T-helper 1 cell treated with Interleukin-12 subunit alpha and Interleukin-12 subunit beta and Interleukin-4 antibody, amounts not matched to agents 30 μg/mL and 1 μg/mL, for 36 hours (primary cell): ENCODE data around the gene NOL11.
"Not testable (repeated sequence)": the region's sequence is repeated elsewhere in the genome, so short reads cannot be mapped to it uniquely, and the experiment has no call there.

Source experiments
- H3K27ac Mint-ChIP-seq: one replicate; pipeline ENCODE4 v1.8.0; 2021; ENCODE audit warnings: mild to moderate bottlenecking, mixed read lengths
- H3K27me3 Mint-ChIP-seq: one replicate; pipeline ENCODE4 v1.8.0; 2021; ENCODE audit warnings: low read depth, mixed read lengths
- H3K36me3 Mint-ChIP-seq: one replicate; pipeline ENCODE4 v1.8.0; 2021; ENCODE audit warnings: low read depth, mixed read lengths
- H3K4me1 Mint-ChIP-seq: one replicate; pipeline ENCODE4 v1.8.0; 2021; ENCODE audit warnings: low read depth, mixed read lengths
- H3K4me3 Mint-ChIP-seq: one replicate; pipeline ENCODE4 v1.8.0; 2021; ENCODE audit warnings: mild to moderate bottlenecking, moderate library complexity, mixed read lengths
- H3K9me3 Mint-ChIP-seq: one replicate; pipeline ENCODE4 v1.8.0; 2021; ENCODE audit warnings: mixed read lengths

NOL11 gene

GRCh38 chr17:67725807-67726206 lies 8.1 kb downstream of the NOL11 start:
- no peaks in the 10 kb centered on the region for H3K9me3 Mint-ChIP-seq
- H3K27me3 Mint-ChIP-seq, result no peaks in the 10 kb centered on the region
- H3K27ac Mint-ChIP-seq, result peak overlapping the region; percentile 73
- peaks cover 55% of the 10 kb centered on the region for H3K36me3 Mint-ChIP-seq
- no peak overlapping the region for H3K4me3 Mint-ChIP-seq
- H3K4me1 Mint-ChIP-seq, result peaks cover 9% of the 10 kb centered on the region

GRCh38 chr17:67727152-67728039 lies 9.7 kb downstream of the NOL11 start:
- H3K27ac Mint-ChIP-seq, H3K9me3 Mint-ChIP-seq, H3K27me3 Mint-ChIP-seq, H3K4me3 Mint-ChIP-seq: not testable (repeated sequence)
- Mint-ChIP-seq H3K4me1 (peaks cover 12% of the 10 kb centered on the region), H3K36me3 (peaks cover 54% of the 10 kb centered on the region)

DNA sequence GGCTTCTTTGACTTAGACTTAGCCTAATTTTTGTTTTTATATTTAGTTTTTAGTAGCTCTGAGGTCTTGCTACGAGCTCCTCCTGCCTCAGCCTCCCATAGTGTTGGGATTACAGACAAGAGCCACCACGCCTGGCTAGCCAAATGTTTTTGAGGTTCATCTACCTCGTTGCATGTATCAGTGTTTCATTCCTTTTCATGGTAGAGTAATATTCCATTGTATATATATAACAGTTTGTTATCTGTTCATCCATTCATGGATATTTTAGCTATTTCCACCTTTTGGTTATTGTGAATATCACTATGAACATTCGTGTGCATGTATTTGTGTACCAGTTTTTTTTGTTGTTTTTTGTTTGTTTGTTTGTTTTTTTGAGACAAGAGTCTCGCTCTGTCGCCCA lies 12.2 kb downstream of the NOL11 start:
- peaks cover 55% of the 10 kb centered on the region for H3K36me3 Mint-ChIP-seq
- H3K4me1 Mint-ChIP-seq, result peaks cover 16% of the 10 kb centered on the region
- no peak overlapping the region for H3K27ac Mint-ChIP-seq
- no peak overlapping the region for H3K4me3 Mint-ChIP-seq
- H3K27me3 Mint-ChIP-seq, result no peaks in the 10 kb centered on the region
- H3K9me3 Mint-ChIP-seq, result peaks cover 5% of the 10 kb centered on the region

- H3K9me3 Mint-ChIP-seq, result peaks cover 5% of the 10 kb centered on the region
Observed at GRCh38 chr17:67730731-67731130, 13.0 kb downstream of the NOL11 start.

GRCh38 chr17:67733449-67733848 lies 15.7 kb downstream of the NOL11 start:
- H3K4me3 Mint-ChIP-seq, result no peak overlapping the region
- no peak overlapping the region for H3K27ac Mint-ChIP-seq
- peaks cover 5% of the 10 kb centered on the region for H3K9me3 Mint-ChIP-seq
- peaks cover 12% of the 10 kb centered on the region for H3K4me1 Mint-ChIP-seq
- peaks cover 57% of the 10 kb centered on the region for H3K36me3 Mint-ChIP-seq
- H3K27me3 Mint-ChIP-seq, result no peaks in the 10 kb centered on the region

More at GRCh38 chr17:67730731-67731130, 13.0 kb downstream of the NOL11 start:
- Mint-ChIP-seq H3K27ac (no peak overlapping the region), H3K4me1 (peaks cover 13% of the 10 kb centered on the region), H3K27me3 (no peaks in the 10 kb centered on the region), H3K4me3 (no peak overlapping the region), H3K36me3 (peaks cover 49% of the 10 kb centered on the region)

DNA sequence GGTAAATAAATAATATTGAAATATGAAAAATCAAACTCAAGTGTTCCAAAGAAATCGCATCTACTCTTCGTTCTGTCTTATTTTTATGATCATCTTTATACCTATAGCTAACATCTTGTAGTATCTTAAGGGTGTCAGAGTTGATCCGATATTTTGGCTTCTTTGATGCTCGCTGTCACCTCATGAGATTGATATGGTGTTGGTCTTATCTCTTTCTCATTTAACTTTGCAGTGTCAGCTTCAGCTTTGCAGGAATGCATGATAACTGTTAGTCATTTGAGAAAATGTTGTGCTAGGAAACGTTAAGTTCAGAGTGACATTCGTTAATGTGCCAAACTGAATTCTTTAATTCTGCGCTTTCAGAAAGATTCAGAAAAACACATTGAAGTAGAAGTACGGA lies 19.4 kb downstream of the NOL11 start:
- no peak overlapping the region for H3K4me3 Mint-ChIP-seq
- H3K9me3 Mint-ChIP-seq, result no peaks in the 10 kb centered on the region
- peaks cover 38% of the 10 kb centered on the region for H3K36me3 Mint-ChIP-seq
- peaks cover 5% of the 10 kb centered on the region for H3K4me1 Mint-ChIP-seq
- H3K27ac Mint-ChIP-seq, result no peak overlapping the region
- no peaks in the 10 kb centered on the region for H3K27me3 Mint-ChIP-seq

GRCh38 chr17:67742025-67742424 lies 24.3 kb downstream of the NOL11 start:
- Mint-ChIP-seq H3K27ac (no peak overlapping the region), H3K4me3 (no peak overlapping the region), H3K4me1 (no peaks in the 10 kb centered on the region), H3K36me3 (peaks cover 26% of the 10 kb centered on the region), H3K9me3 (no peaks in the 10 kb centered on the region), H3K27me3 (no peaks in the 10 kb centered on the region)

DNA sequence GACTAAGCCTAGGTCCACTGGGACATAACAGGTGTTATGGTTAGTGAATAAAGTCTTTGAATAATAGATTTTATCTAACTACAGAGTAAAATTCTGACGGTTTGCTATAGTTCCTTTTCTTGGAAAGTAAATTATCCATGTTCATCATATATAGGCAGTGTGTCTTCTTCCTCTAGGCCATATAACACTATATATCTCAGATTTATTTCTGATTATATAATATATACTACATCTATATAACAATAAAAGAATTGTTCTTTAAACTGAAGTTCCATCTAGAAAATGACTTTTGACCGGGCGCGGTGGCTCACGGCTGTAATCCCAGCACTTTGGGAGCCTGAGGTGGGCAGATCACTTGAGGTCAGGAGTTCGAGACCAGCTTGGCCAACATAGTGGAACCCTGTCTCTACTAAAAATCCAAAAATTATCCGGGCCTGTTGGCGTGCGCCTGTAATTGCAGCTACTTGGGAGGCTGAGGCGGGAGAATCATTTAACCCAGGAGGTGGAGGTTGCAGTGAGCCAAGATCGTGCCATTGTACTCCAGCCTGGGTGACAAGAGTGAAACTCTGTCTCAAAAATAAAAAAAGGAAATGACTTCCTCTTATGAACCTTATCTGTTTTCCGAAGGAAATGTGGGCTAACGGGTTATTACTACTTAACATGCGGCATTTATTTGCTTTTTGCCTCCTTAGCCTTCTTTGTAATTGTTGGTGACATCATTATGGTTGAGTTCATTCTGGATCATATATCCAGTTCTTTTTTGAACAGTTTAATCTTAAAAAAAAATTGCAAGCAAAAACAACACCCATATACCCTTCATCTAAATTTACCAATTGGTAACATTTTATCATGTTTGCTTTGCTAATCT lies 29.2 kb downstream of the NOL11 start:
- H3K4me3 Mint-ChIP-seq, result no peak overlapping the region
- H3K27ac Mint-ChIP-seq, result no peak overlapping the region
- H3K27me3 Mint-ChIP-seq, result no peaks in the 10 kb centered on the region
- peaks cover 27% of the 10 kb centered on the region for H3K36me3 Mint-ChIP-seq
- H3K9me3 Mint-ChIP-seq, result no peaks in the 10 kb centered on the region
- no peaks in the 10 kb centered on the region for H3K4me1 Mint-ChIP-seq

- Mint-ChIP-seq H3K27ac (no peak overlapping the region), H3K4me3 (no peak overlapping the region), H3K36me3 (peaks cover 27% of the 10 kb centered on the region), H3K9me3 (no peaks in the 10 kb centered on the region), H3K27me3 (no peaks in the 10 kb centered on the region), H3K4me1 (no peaks in the 10 kb centered on the region)
Observed at GRCh38 chr17:67747681-67748235, 30.0 kb downstream of the NOL11 start.

GRCh38 chr17:67750067-67750466 lies 32.3 kb downstream of the NOL11 start:
- no peaks in the 10 kb centered on the region for H3K27me3 Mint-ChIP-seq
- no peak overlapping the region for H3K4me3 Mint-ChIP-seq
- H3K4me1 Mint-ChIP-seq, result no peaks in the 10 kb centered on the region
- H3K36me3 Mint-ChIP-seq, result peaks cover 20% of the 10 kb centered on the region
- no peaks in the 10 kb centered on the region for H3K9me3 Mint-ChIP-seq
- H3K27ac Mint-ChIP-seq, result no peak overlapping the region

DNA sequence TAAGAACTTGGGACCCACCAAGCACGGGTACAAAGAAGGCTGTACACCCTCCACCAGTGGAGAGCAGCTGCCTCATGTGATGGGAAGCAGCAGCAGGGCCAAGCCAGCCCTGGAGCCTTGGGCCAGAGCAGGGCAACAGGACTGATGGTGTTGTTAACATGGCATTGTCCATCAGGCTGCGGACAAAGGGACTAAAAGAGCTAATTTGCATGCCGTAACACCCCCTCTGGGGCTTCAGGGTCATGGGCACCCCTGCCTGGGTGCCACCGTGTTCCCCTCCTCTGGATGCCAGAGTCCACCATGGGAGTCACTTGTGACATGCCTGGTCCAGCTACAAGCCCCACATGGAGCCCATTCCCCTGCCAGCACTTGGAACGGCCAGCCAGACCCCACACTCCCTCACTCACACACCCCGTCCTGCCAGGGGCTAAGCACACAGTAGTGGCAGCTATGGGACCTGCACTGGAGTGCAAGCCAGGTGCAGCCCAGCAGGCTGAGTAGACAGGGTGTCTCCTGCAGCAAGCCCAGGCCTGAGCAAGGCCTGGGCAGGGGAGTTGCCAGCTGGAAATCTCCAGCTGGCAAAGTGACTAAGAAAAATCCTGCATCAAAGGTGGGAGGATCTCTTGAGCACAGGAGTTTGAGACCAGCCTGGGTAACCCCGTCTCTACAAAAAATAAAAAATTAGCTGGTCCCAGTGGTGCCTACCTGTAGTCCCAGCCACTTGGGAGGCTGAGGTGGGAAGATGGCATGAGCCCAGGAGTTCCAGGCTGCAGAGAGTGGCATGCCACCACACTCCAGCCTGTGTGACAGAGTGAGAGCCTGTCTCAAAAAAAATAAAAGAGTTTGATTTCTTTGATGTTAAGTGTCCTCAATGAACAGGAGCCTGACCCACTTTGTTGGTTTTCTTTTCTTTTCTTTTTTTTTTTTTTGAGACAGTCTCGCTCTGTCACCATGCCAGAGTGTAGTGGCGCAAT lies 33.7 kb downstream of the NOL11 start:
- no peak overlapping the region for H3K4me3 Mint-ChIP-seq
- peaks cover 20% of the 10 kb centered on the region for H3K36me3 Mint-ChIP-seq
- H3K9me3 Mint-ChIP-seq, result no peaks in the 10 kb centered on the region
- H3K27me3 Mint-ChIP-seq, result no peaks in the 10 kb centered on the region
- H3K27ac Mint-ChIP-seq, result no peak overlapping the region
- H3K4me1 Mint-ChIP-seq, result no peaks in the 10 kb centered on the region

GRCh38 chr17:67752160-67752559 lies 34.4 kb downstream of the NOL11 start:
- H3K4me1 Mint-ChIP-seq, result not testable (repeated sequence)
- peaks cover 20% of the 10 kb centered on the region for H3K36me3 Mint-ChIP-seq

GRCh38 chr17:67753026-67753425 lies 35.3 kb downstream of the NOL11 start:
- Mint-ChIP-seq H3K27me3 (no peaks in the 10 kb centered on the region), H3K36me3 (peaks cover 12% of the 10 kb centered on the region), H3K27ac (no peak overlapping the region), H3K4me3 (no peak overlapping the region), H3K4me1 (no peaks in the 10 kb centered on the region), H3K9me3 (no peaks in the 10 kb centered on the region)

More at GRCh38 chr17:67752160-67752559, 34.4 kb downstream of the NOL11 start:
- not testable (repeated sequence) for H3K27ac Mint-ChIP-seq, H3K4me3 Mint-ChIP-seq, H3K9me3 Mint-ChIP-seq, H3K27me3 Mint-ChIP-seq

- peaks cover 6% of the 10 kb centered on the region for H3K36me3 Mint-ChIP-seq
- no peaks in the 10 kb centered on the region for H3K27me3 Mint-ChIP-seq
- H3K27ac Mint-ChIP-seq, result no peak overlapping the region
Observed at GRCh38 chr17:67754001-67754400, 36.3 kb downstream of the NOL11 start.

More at GRCh38 chr17:67754001-67754400, 36.3 kb downstream of the NOL11 start:
- Mint-ChIP-seq H3K4me3 (no peak overlapping the region), H3K9me3 (no peaks in the 10 kb centered on the region), H3K4me1 (no peaks in the 10 kb centered on the region)
